NCI-H82 treated with DMSO at 0.1 percent for 48 hours (cell line): ENCODE data around the gene HIGD2B.
"Not testable (repeated sequence)": the region's sequence is repeated elsewhere in the genome, so short reads cannot be mapped to it uniquely, and the experiment has no call there.

Experiments used
- DNase-seq: peaks from one replicate; lab custom pipeline; 2025; ENCODE audit not compliant: unreplicated experiment; lab: John Stamatoyannopoulos, UW

Gene HIGD2B, protein sequence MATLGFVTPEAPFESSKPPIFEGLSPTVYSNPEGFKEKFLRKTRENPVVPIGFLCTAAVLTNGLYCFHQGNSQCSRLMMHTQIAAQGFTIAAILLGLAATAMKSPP

DNA sequence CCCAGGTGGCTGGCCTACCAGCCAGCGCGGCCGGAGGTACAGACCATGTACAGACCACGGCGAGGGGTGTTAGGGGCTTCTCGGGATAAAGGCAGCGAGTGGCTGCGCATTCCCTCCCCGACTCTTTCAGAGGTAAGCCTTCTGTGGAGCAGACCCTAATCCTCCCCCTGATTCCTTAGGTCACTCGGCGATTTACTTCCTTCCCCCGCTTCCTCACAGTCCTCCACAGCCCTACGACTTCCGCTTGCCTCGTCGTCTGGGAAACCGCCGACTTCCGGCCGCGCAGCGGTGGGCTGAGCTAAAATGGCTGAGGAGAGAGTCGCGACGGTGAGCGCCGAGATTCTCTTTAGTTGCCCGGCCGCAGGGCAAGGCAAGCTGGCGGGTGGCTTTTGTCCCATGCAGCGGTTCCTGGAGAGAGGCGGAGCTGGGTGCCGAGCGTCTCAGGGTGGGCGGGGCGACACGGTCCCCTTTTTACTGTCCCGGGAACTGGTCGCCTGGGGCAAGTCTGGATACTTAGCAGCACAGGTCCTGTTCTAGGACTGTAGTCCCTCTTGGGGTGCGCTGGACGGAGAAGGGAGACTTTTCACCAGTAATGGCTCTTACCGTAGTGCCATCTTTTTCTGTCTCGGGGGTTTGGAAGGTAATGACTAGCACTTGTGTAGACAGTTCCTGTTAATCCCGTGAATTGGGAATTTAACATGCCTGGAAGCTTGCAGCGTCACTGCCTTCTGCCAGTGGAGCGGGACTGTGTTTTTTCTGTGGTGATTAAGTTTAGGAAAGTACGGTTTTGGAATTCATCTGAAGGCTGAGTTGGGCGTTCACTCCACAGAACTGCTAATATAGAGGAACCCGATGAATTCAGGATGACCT lies at the start of gene HIGD2B, which contains the start of gene BBS4:
TSS of gene HIGD2B (minus strand) at position 258 of the 870 bp plus-strand sequence. CDS start 9,808 bp downstream, outside the sequence.
TSS of gene BBS4 (plus strand) at position 283 of the 870 bp plus-strand sequence. CDS start at position 304, 21 bp downstream.
- no peak for DNase-seq

DNA sequence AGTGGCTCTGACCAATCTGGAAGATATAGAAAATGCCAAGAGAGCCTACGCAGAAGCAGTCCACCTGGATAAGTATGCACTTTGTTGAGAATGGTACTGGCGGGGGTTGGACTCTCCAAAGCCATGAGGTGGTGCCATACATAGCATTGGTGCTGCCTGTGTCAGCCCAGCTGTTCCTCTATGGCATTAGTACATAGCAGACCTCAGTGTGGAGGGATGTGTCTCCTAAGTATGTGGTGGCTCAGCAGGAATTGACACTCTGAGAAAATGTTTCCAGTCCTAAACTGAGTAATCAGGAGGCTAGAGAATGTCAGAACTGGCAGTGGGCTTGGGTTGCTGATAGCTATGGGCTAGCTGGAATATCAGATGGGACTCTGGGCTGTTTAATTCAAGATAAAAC lies 49.1 kb upstream of the HIGD2B start:
- DNase-seq: no peak

DNA sequence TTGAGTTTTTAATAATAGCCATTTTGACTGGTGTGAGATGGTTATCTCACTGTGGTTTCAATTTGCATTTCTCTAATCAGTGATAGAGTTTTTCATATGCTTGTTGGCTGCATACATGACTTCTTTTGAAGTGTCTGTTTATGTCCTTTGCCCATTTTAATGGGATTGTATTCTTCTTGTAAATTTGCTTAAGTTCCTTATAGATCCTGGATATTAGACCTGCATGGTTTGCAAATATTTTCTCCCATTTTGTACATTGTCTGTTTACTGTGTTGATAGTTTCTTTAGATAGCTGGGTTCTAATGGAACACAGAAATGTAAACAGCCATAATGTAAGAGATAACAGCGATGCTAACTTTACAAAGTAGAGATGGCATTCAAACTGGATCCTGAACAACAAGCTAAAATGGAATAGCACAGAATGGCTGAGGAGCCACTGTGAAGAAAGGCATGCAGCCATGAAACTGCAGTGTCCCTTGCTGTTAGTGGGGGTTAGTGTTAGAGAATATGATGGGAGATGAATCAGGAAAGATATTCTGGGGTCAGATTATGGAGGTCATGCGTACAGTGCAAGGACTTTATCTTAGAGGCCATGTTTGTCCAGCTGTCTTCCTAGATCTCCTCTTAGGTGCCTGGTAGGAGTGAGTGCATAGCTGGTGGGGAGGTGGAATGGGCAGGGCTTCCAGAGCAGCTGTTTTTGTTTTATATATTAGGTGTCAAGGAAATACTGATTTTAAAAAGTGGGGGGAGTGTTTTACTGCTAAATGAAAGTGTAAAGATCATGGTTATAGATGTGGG lies 48.2 kb upstream of the HIGD2B start:
- no peak for DNase-seq

DNA sequence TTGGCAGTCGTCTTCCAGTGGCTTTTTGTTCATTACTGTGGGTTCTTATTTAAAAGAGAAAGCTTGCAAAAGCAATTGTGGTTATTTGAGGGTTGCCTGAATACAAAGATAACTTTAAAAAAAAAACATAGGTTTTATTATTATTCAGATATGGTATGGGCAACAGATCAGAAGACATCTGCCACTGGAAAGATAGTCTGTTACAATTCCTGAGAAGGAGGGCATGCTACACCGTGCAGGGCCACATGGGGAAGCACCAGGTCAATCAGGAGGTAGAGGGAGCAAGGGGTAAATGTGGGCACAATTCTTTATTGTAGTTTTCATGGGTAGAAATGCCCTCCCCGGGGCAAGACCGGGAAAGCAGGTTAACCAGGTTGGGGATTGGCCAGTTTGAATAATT lies 46.5 kb upstream of the HIGD2B start:
- no peak for DNase-seq

DNA sequence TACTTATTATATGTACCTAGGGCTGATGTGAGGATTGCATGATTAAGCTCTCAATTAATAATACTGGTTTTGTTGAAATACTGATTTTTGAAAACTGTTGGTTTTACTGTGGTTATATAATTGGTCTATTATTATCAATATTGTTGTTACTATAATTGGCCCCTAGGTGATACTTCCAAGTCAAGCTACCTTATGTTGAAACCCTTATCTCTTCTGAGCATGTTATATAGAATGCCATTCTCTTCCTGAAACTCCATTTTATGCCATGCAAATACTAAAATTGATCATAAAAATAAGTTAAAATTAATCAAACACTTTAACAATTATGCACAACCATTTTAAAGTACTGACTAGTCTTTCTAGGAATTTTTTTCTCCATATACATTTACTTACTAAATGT lies 46.1 kb upstream of the HIGD2B start:
- DNase-seq: no peak

DNA sequence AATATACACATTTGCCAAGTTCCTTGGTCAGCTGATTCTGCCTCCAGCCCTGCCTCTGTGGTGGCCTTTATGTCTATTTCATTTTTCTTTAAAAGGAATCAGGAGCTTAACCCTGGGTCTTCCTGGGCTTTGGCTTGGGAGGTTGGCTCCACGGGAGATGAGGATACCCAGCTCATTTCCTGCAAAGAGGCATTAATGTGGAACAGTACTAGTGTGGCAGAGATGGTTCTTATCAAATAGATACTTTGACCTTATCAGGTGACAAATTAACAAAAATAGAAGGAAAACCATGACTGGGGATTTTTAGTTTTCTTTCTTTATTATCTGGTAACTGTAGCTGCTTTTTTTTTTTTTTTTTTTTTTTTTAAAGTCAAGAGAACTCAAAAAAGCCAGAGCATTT lies 42.8 kb upstream of the HIGD2B start:
- no peak for DNase-seq

DNA sequence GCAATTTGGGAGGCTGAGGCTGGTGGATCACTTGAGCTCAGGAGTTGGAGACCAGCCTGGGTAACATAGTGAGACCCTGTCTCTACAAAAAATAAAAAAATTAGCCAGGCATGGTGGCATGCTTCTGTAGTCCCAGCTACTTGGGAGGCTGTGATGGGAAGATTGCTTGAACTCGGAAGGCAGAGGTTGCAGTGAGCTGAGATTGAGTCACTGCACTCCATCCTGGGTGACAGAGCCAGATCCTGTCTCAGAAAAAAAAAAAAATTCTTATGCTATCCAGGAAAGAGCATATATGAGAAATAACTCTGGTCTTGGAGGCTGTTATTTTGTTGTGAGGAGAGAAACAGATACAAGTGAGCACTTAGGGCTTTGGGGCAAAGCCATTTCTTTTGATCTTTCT lies 42.3 kb upstream of the HIGD2B start:
- DNase-seq: not testable (repeated sequence)

DNA sequence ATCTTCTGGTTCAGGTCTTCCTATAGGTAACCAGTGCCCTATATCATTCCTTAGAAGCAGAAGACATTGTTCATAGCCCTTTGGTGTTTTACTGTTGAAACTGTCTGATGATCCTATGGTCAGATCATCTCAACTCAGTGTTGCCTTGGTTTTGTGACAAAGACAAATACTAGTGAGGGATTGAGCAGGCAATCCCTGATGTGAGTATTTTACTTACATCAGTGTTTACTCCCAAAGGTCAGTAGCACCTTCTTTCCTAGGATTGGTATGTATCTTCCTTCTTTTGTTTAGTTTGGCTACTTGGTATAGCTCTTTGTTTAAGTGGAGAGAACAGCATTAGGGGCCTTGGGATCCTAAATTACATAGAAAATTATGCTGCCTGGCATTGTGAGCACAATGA lies 41.2 kb upstream of the HIGD2B start:
- no peak for DNase-seq

DNA sequence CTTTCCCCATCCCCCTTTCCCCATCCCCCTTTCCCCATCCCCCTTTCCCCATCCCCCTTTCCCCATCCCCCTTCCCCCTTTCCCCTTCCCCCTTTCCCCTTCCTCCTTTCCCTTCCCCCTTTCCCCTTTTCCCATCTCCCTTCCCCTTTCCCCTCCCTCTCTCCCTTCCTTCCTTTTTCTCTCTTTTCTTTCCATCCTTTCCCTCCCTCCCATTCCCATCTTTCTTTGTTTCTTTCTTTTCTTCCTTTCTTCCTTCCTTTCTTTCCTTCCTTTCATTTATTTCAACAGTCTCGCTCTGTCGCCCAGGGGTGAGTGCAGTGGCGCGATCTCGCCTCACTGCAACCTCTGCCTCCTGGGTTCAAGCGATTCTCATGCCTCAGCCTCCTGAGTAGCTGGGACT lies 39.9 kb upstream of the HIGD2B start:
- DNase-seq: not testable (repeated sequence)

DNA sequence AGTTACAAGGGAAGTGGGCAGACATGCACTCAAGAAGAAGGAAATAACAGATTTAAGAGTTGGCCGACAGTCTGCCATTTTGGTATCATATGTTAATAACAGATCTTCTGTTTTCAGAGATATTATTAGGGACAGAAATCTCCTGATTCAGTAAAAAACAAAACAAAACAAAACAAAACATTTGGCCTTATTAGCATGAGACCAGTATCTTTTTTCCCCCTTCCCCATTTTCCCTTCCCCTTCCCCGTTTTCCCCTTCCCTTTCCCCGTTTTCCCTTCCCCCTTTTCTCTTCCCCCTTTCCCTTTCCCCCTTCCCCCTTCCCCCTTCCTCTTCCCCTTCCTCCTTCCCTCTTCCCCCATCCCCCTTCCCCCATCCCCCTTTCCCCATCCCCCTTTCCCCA lies 39.5 kb upstream of the HIGD2B start:
- no peak for DNase-seq

DNA sequence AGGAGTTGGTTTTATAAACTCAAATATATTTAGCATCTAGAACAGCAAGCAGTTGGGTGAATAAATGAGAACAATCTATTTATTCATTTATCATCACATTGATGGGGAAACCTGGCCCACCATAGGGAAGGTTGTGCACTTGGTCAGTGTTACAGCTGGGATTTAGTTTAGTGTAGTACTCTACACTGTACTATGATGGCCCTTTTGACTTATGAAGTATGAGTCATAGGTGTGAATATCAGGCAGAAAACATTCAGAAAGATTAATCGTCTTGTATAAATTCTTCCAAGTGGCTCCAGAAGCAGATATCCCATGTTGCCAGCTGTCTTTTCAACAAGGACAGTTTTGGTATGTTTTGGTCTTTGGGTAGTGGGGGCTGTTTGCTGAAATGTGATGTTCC lies 38.0 kb upstream of the HIGD2B start:
- DNase-seq: no peak

DNA sequence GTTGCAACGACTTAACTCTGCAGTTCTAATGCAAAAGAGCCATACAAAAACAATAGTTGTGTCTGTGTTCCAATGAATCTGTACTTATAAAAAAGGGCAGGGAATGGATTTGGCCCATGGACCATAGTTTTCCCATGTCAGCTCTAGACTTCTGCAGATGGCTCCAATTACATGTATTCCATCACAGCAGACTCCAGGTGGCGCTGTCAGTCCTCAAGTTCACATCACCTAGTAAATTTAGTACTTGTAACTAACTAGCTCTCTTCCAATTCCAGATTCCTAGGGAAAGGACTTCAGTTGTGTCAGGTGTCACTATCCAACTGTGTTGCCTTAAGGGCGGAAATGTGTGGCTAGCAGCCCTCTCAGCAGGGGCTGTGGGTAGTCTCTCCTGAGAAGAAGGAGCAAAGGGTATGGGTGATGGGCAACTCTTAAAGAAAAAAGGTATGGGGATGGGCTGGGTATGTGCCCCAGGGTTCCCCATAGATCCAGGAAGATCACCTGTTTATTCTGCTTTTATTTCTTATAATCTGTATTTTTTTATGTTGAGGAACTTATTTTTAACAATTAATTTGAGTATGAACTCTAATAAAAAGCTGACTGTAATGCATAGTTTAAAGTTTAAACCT lies 36.2 kb upstream of the HIGD2B start:
- peak; percentile 41 for DNase-seq

DNA sequence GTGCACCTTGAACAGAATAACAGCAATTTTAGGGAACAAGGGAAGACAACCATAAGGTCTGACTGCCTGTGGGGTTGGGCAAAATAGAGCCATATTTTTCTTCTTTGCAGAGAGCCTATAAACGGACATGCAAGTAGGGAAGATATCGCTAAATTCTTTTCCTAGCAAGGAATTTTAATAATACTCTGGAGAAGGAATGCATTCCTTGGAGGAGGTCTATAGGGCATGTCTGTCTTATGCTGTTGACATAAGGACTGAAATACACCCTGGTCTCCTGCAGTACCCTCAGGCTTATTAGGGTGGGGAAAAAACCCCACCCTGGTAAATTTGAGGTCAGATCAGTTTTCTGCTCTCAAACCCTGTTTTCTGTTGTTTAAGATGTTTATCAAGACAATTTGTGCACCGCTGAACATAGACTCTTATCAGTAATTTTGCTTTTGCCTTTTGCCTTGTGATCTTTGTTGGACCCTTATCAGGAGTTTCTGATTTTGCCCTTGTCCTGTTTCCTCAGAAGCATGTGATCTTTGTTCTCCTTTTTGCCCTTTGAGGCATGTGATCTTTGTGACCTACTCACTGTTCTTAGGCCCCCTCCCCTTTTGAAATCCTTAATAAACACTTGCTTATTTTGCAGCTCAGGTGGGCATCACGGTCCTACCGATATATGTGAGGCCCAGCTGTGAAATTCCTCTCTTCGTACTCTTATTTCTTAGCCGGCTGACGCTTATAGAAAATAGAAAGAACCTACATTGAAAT lies 22.7 kb upstream of the HIGD2B start:
- not testable (repeated sequence) for DNase-seq

DNA sequence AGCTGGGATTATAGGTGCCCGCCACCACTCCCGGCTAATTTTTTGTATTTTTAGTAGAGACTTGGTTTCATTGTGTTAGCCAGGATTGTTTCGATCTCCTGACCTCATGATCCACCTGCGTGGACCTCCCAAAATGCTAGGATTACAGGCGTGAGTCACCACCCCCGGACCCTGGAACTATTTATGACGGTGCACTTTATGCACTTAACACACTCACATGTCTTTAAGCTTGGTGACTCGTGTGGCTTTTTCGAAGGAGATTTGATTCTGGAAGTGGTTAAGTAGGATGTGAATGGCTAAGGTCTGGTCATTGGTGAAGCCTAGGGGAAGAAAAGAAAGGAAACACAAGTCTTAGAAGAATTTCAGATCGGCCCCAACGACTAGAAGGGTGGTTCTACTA lies 20.3 kb upstream of the HIGD2B start:
- DNase-seq: no peak

DNA sequence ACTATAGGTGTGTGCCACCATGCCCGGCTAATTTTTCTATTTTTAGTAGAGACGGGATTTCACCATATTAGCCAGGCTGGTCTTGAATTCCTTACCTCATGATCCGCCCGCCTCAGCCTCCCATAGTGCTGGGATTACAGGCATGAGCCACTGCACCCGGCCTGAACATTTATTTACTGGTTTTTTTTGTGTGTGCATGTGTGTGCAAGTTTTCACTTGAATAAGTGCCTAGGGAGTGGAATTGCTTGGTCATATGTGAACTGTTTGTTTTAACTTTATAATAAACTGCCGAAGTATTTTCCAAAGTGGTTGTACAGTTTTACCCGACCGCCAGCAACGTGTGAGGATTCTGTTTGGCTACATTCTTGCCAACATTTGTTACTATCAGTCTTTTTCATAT lies 14.1 kb upstream of the HIGD2B start:
- DNase-seq: no peak

DNA sequence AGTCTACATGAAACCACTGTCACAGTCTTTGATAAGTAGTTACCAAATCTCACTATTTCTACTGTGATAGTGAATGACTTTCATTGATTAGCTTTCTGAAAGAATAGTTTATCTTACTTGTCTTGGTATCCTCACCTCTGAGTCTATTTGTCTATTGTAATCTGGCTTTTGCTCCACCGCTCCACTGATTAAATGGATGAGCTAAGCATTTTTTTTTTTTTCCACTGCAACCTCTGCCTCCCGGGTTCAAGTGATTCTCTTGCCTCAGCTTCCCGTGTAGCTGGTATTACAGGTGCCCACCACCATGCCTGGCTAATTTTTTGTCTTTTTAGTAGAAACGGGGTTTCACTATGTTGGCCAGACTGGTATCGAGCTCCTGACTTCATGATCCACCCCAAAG lies 13.0 kb upstream of the HIGD2B start:
- DNase-seq: no peak

DNA sequence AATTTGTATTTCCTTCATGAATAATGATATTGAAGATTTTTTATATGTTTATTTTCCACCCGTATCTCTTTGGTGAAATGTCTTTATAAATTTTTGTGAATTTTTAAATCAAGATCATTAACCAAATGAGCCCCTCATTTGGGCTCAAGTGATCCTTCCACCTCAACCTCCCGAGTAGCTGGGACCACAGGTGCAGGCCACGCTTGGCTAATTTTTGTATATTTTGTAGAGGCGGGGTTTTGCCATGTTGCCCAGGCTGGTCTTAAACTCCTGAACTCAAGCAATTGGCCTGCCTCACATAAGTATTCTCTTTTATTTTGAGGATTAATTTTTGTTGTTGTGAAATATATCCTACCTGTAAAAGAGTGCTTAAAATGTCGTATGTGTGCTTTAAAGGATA lies 5.0 kb upstream of the HIGD2B start:
- no peak for DNase-seq

DNA sequence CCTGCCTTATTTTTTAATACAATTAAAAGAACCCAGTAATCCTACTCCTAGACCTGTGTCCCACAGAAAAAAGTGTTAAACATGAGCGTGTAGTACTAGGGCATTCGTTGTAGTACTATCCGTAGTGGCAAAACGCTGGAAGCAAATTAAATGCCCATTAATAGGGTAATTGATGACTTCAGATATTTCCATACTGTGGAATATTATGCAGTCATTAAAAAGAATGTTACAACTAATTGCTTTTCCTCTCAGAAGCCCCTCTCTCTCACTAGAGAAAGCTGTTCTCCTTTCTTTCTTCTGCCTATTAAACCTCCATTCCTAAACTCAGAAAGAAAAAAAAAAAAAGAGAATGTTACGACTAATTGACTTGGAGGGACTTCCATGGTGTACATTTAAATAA lies 2.7 kb upstream of the HIGD2B start:
- no peak for DNase-seq

DNA sequence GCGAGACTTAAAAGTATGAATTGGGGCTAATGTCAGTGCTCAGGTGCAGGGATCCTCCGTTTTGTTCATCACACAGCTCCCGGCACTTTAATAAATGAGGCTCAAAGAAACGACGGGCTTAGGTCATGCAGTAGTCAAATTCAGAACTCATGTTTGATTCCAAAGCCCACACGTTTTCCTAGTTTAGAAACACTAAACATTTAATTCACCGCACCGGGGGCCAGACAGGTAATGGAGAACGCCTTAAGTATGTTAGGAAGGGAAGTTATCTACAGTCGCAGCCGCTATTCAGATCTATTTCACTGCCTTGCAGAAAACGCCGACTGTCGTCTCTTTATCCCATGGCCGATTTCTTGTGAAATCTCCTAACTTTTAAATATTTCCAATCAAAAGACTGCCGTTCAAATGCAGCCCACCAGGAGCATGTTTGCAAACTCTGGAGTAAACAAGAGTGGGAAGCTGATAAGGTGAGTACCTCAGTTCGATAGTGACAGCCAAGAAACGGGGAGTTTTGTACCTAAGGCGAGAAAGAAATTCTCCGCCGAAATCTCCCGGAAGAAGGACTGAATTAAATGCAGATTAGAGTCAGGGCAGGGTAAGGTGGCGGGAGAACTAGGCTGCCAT lies 569 bp downstream of the HIGD2B start:
- no peak for DNase-seq

DNA sequence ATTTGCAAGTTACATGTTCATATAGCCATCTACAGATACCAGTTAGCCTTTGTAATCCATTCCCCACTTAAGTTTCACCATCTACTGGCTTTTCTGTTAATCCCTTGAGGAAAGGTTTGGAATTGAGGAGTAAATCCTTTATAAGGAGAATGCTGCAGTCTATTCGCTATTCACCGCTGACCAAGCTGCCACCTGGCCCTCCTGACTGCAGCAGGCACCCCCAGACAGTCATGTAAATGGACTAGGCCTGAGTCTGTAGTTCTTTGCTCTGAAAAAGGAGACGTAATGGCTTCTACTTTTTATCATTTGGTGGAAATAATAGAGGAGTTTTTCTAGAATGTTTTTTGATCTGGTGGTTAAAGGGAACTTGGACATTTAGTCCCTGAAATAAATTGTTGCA lies 3.2 kb downstream of the HIGD2B start:
- no peak for DNase-seq
